Aortic smooth muscle cell (primary cell): Measurements from ENCODE around the gene NUDT10. TPM values are rescaled to one million over a fixed set of nuclear protein-coding genes. Genes with fewer than 3 reads are reported as not detected.

Source experiments
- total RNA-seq: library from RNA; depleted of rRNA; stranded (reverse); fragments of >200 nt; gene quantifications from 2 replicates; pipeline ENCODE4 v1.2.3, GENCODE V29; 2014

The NUDT10 gene
- 0.53 and 0.62 TPM in 2 replicates for total RNA-seq

GRCh38 chrX:51332188-51332942 lies at the start of gene NUDT10:
Gene NUDT10 (plus strand): TSS chrX:51332822. CDS start chrX:51332966, 144 bp downstream.

Other genes starting within 250 kb of the NUDT10 start
- 7.3 and 7.5 TPM in 2 replicates for gene NUDT11, start 163.8 kb downstream of the NUDT10 start, total RNA-seq